ENCODE results near the gene PER3.

The PER3 gene

DNA sequence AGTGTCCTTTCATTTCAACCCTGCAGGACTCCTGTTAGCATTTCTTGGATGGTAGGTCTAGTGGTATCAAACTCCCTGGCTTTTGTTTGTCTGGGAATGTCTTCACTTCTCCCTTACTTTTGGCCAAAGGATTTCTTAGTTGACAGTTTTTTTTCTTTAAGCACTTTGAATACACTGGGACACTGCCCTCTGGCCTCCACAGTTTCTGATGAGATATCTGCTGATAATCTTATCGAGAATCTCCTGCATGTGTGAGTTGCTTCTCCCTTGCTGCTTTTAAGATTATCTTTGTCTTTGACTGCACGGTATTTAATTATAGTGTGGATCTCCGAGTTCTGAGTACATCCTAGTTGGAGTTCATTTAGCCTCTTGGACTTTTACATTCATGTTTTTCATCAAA, 55.4 kb downstream of the PER3 start:
- DNase-seq, result no peak

DNA sequence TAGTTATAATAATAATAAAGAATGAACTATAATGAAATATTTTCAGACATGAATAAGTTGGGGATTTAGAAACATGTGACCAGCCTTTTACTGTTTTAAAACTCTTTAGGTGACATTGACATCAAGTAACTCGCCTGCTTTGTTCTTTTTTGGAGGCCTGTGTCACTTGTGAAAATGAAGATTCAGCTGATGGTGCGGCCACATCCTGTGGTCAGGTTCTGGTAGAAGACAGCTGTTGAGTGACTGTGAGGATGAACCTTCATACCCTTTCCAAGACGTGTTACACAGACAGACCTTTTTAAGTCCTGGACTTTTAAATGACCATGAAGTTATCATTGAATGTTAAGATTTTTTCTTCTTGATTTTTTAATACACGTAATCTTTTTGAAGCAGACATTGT, 58.4 kb downstream of the PER3 start:
- DNase-seq, result peak; percentile 54

DNA sequence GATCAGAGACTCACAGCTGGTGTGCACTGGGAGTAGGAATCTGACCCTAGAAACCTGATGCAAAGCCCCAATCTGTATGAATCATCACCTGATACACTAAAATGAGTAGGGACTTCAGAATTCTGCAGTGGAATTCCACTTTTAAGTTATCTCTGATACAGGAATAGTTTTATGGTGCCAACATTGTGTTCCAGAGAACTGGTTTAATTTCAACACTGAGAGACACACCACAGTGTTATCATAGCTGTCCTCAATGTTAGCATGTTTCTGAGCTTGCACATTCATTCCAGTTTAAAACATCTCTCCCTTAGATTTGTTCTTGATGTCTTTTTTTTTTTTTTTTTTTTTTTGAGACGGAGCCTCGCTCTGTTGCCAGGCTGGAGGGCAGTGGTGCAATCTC, 61.7 kb downstream of the PER3 start:
- DNase-seq, result no peak

DNA sequence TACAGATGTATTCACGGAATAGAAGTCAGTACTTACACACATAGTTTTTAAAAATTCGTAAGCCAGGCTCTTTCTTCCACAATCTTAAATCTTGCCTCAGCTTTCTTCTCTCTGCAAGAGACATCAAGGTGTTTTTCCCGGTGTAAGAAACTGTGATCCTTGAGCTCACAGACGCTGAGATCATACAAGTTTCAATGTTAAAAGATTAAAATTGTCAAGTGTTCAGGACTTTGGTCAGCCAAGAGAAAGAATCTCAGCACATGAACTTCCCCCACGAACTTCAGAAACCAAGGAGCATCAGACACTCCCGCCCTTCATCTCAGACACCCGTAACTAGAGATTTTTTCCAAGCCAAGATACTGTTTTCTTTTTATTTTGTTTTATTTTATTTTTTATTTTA, 62.6 kb downstream of the PER3 start:
- DNase-seq, result no peak

DNA sequence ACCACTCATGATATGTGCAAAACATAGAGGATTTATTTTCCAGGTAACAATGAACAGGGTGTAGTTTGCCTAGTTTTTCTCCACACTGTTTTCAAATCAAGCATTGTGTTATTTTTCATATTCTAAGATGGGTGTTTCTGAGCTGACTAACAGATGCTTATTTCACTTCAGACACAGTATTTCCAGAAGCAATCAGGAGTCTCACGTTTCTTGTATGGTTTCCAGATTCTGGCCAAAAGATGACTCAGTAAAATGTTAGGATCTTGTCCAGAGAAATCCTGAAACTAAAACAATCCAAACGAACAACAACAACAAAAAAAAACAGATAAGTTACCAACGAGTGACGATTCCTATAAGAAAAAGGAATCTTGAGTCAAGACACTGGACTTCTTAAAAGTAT, 63.5 kb downstream of the PER3 start:
- DNase-seq, result no peak

DNA sequence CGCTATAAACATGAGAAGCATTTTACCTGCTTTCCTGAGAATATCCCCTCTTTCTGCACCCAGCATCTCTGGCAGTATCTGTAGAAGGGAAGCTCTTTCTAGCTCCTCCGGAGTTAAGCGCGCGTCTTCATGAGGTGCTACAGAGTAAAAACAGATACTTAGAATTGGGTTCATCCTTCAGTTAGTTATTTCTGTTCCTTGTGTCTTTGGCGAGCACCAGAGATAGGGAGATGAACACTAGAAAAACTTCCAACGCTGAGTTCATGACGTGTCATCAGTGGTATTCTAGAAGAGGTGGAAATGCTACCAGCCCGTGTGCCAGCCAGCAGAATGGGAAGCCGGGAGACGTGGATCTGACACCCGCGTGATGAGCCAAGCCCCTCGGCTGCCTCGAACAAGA, 66.7 kb downstream of the PER3 start:
- no peak for DNase-seq

DNA sequence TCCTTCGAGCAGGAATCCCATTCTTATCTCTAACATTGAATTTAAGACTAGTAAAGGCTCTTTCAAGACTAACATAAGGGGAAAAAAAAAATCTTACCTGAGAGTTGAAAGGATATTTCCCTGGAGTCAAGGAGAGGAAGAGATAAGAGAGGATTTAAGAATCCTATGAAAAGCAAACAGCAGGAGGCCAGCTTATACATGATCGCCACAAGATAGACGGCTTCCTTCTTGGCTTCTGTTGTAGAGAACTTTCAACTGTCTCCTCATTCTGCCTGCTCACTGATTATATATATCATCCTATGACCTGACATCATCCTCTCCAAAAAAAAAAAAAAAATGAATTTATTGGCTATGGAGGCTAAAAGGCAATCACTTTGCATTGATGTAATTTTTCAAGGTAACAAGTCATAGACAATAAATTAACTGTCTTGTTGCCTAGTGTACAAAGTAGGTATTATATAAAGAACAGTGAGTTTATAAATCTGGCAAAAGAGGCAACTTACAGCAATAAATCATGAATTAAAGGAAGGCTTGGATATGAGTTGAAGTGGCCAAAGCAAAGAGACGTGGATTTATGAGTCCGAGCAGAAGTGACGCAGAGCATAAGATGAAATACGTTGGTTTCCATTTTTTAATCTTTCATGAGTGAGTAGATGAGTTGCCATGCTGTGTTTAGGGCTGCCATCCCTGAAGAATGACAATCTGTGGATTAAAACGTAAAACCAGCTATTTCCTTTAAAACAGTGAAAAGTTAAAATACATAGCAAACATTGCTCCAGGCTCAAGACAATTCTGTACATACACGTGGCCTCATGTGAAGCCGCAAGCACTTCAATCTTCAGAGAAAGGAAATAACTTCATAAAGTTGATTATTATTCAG, 69.0 kb downstream of the PER3 start, which contains the start of gene UTS2:
TSS of gene UTS2 (minus strand) at position 262 of the 880 bp plus-strand sequence. CDS start at position 200, 62 bp downstream.
- no peak for DNase-seq

DNA sequence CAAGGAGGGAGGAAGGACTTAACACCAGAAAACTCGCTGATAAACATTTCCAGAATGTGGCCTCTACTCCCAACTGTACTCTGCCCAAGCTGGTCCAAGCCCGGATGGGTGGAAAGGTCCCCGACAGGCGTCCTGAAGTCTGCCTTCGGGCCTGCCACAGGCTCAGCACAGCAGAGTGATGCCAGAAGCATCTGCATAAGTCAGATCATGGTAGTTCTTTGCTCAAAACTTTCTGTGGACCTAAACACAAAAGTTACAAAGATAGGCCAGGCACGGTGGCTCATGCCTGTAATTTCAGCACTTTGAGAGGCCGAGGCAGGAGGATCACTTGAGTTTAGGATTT, 69.6 kb downstream of the PER3 start:
- no peak for DNase-seq

DNA sequence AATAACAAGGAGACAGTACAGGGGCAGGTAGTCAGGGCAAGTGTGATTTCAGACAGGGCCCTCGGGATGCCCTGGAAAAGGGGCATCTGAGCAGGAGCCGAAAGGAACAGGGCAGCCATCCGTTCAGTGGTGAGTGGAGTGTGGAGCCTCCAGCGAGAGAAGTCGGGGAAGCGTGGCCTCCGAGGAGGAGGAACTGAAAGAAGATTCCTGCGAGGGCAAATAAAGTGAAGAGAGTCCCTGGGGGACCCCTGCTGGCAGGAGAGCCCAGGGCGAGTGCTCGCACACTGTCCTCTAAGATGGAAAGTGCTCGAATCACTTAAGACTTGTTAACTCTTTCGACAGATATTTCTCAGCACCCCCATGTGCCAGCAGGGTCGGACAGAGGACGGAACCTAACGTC, 72.3 kb downstream of the PER3 start:
- DNase-seq, result peak; percentile 72

DNA sequence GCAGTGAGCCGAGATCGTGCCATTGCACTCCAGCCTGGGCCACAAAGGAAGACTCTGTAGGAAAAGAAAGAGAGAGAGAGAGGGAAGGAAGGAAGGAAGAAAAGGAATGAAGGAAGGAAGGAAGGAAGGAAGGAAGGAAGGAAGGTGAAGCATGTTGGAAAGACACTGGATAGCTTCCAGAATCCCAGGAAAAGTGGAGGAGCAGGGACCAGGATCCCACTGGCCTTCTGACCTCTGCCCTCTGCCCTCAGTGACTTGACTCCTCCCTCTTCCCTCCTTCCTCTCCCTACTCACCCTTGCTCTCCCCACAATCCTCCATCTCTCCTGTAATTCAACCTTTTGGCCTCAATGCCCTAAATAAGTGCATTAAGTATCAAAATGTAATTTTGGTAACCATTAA, 72.9 kb downstream of the PER3 start:
- DNase-seq, result no peak

DNA sequence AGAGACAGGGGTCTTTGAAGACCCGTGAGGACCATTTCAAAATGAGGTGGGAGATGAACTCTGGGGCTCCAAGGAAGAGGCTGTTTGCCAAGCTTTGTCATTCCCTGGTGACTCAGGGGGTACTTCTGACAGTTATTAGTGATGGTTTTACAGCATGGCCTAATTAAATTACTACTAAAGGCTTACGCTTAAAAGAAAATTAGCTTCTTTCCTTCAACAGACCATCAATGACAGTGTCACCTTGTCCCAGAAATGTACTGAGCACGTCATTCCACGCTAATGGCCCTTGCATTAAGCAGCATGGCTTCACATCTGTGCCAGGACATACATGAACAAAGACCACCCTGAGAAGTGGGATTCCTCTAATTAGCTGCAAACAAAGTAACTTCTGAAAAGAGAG, 73.9 kb downstream of the PER3 start:
- no peak for DNase-seq

DNA sequence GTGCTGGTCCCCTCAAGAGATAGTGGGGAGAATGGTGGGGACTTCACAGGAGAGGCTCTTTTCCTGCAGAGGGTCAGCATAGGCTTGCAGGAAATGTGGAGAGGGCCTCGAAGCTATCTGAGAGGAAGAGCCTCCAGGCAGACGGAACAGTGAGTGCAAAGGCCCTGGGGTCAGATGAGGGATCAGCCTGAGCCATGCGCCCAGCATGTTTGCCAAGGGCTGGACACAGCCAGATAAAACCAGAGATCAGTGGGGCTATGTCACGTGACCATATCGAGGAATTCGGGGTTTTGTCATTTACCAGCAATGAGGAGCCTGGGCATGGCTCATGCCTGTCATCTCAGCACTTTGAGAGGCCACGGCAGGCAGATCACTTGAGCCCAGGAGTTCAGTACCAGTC, 75.3 kb downstream of the PER3 start:
- DNase-seq, result no peak

DNA sequence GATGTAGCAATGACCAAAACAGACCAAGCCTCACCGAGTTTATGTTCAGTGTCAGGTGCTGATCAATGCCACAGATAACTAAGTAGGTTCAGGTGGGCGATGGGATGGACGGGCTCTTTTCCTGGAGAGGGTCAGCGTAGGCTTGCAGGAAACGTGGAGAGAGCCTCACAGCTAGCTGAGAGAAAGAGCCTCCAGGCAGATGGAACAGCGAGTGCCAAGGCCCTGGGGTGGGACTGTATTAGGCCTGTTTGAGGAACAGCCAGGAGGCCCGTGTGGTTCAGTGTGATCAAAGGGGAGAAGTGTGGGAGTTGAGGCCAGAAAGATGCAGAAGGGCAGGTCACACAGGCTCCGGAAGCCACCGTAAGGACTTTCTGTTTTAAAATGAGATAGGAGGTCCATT, 76.0 kb downstream of the PER3 start:
- no peak for DNase-seq

DNA sequence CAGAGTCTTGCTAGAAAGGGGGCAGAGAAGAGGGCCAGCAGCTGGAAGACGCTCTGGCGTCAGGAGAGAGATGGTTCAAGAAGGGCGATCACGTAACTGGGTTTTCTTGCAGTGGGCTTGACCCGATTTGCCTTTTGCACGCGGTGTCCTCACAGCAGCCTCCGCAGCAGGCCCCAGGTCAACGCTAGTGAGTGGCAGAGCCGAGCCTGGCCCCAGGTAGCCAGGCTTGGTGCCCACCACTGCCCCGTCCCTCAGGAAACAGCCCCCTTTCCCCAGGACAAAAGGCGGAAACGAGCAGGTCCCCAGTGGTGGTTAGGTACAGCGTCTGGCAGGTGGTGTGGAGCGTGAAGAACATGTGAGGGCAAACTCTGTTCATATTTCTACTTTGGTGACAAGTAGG, 77.4 kb downstream of the PER3 start:
- DNase-seq, result no peak

DNA sequence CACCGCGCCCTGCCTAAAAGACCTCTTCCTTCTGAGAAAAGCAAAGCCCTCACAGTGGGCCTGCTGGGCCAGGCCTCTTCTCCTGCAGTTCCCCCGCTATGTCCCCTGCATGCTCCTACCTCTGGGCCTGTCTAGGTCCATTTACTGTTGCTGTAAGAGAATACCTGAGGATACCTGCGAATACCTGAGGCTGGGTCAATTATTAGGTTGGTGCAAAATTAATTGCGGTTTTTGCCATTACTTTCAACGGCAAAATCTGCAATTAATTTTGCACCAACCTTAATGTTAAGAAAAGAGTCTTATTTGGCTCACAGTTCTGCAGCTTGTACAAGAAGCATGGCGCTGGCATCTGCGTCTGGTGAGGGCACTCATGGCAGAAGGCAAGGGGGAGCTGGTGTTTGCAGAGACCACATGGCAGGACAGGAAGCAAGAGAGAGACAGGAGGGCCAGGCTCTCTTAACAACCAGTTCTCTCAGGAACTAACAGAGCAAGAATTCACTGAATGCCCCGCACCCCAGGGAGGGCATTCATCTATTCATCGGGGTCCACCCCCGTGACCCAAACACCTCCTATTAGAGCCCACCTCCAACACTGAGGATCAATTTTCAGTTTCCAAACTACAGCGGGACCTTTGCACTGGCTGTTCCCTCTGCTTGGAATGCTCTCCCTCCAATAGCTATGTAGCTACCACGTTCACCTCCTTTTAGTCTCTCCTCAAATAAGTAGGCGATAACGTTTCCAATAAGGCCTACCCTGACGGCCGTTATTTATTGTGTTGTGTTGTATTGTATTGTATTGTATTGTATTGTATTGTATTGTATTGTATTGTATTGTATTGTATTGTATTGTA, 78.3 kb downstream of the PER3 start:
- DNase-seq, result no peak

DNA sequence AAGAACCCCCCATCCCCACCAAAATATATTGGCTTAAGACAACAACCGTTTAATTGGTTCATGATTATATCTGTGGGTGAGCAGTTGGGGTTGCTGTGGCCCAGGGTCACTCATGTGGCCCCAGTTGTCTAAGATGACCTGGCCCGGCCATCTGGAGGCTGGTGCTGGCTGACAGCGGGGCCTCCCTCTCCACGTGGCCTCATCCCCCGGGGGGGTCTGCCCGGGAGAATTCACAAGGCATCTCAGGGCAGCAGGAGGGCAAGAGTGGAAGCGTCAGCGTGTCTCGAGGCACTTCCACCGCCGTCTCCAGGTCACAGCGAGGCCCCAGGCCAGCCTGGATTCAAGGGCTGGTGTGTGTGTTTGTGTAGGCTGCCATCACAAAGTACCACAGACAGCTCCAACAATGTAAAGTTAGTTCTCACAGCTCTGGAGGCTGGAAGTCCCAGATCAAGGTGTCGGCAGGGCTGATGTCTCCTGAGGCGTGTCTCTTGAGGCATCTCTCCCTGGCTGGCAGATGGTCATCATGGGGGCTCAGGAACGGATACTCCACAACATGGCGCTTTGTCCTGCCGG, 79.8 kb downstream of the PER3 start:
- DNase-seq, result no peak

DNA sequence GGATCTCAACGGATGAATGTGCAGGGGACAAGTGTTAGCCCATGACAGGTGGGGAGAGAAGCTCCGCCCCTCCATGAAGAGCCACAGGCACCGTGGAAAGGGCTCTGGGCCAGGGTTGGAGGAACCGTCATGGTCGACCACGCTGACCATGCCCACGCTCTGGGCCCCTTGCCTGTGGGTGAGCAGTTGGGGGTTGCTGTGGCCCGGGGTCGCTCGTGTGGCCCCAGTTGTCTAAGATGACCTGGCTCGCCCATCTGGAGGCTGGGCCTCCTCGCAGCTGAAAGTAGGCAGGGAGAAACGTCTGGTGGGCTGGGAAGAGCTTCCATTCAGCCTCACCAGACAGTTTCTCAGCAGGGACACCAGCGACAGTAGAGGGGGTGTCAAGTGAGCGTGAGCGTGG, 81.9 kb downstream of the PER3 start:
- no peak for DNase-seq

DNA sequence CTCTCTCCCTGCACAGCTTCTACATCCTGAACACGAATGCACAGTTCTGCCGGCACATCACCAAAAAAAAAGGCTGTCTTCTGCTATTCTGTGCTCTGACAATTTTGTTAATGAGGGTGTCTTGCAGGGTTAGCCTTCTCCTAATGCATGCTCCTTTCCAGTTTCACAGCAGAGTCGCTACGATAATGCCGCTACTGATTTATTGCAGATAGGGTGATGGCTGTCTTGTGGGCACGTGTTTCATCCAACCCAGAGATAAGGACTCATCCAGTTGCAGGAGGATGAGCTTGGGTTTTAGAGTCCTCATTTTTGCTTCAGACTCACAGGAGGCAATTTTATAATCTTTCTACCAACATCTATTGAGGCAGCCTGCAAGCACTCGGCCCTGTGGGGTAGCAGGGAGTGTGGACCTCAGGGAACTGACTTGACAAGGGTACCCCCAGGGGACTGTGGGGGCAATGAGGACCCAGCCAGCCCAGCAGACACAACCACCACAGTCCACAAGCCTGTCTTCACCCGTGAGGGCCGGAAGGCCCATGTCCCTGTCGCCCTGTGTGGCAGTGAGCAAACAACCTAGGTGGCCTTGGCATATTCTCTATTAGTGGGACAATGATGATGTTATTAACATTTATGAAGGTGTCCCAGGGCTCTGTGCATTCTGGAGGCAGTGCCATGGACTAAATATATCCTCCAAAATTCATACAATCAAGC, 84.1 kb downstream of the PER3 start:
- DNase-seq, result peak; percentile 69

DNA sequence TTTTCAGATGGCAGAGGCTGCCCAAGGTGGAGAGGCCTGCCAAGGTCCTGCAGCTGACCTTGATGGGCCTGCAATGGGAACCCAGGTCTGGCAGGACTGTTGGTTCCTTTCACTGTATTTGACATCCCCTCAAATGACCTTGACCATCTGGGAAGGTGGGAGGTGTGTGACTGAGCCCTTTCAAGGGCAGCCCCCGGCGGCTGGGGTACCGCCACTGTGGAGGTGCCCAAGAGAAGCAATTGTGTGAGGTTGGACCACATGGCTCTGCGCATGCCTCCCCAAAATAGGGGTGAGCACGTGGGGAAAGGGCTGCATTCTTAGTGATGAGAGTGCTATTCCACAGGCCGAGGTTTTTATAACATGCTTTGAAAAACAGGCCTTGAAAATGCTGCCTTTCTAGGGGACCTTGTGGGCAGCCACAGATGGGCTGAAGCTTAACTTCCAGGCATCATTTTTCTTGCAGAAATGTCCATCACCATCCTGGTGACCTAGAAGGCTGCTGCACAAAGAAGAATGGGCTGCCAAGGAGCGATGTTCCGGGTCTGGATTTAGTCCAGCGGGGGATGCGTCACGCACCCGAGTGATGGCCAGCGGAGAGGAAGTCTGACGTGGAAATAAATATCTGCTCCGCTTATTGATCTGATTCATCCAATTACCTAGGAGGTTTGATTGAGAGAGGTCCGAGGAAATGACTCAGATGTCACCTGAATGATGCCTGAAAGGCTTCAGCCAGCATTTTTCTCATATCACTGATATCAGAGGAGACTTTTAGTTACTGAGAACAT, 85.2 kb downstream of the PER3 start:
- no peak for DNase-seq

DNA sequence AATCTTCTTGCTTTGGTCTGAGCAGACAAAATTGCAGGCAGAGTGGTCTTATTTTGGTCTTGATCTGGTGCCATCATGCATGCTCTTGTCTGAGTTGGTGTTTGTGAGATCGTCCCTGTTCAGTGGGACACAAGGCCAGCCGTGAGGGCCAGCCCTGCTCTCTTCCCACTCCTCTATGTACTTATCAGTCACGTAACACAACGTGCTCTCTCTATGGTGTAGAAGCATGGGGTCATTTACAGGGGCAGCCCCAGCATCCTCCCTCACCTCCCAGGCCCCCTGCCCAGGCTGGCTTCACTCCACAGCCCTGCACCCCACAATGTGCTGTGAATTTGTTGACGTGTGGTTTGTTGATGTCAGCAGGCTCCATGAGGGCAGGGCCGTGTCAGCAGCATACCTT, 87.0 kb downstream of the PER3 start:
- DNase-seq, result no peak

DNA sequence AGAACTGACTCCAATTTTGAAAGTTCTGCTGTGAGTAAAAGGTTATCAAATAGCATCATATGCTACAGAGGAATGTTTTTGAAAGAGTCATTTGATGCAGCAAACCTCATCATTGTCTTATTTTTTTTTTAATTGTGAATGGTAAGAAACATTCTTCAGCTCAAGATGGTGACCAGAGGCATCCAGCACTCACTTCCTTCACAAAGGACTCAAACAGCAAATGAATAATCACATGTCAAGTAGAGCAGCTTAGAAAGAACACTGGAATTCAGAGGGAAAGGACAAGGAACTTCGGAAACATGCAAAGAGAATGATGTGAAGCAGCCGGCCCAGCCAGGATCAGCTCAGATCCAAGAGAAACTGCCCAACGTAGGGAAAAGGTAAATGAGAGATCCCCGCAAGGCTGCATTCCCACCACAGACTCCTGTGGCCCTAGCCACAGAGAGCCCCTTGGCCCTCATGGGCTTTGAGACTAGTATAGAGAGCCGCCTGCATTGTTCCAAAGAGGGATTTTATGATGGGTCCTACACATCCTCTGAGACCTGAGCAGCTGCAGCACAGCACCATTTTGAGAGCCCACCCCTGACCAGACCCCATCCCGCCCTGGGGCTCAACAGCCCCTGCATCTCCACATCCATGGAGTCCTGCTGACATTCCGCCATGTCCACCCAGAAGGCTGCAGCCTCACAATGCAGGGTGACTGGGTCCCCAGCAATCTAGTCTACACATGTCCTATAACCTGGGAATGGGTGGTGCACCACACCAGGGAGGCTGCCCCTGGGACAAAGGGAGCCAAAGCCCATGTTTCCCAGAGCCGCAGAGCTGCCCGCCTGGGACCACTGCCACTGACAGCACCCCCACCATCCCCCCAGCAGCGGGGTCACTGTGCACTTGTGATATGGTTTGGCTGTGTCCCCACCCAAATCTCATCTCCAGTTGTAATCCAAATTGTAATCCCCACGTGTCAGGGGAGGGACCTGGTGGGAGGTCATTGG, 90.0 kb downstream of the PER3 start:
- DNase-seq, result no peak

Measured in hematopoietic multipotent progenitor cell treated with erythropoietin and hydrocortisone succinate and interleukin-3 and kit ligand, for 4 days (in vitro differentiated cells).